Measurements from ENCODE around the gene WDR70. TPM values are rescaled to one million over a fixed set of nuclear protein-coding genes. Genes with fewer than 3 reads are reported as not detected.
A peak's percentile ranks its signal among the peaks of the same experiment; 100 is the strongest.

Gene WDR70
- total RNA-seq, 1 experiment from 2014 or later = 40.2 TPM

DNA sequence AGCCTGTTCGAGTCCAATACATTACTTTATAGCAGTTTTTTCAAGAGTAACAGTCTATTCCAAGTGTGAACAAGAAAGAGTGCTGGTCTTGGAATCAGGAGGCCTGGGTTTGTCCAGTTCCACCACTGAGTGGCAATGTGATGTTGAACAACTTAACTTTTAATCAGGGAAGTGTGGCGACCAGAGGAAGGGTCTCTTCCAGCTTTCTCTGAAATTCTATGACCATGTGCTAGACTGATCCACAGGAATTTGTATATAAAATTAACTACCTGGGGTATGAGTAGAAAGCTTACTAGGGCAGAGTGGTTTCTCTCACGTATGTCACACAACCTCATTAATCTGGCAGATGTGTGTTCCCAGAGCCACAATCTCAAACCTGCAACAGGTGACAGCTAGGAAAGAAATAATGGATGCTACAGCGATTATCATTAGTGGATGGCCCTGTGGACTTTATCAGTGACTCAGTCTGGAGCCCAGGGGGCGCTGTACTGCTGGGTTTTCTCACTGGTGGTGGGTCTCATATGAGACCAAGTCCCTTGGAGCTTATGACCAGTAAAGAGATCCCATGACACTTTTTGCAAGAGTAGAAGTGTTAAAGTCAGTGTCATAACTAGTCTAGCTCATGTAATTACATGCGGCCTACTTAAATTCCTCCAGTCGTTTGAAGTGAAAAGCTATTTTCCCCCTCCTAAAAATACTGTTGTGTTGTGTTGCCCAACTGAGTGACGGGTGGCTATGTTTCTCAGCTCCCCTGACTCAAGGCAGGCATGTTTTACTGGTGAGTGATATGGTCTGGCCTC, 344.2 kb downstream of the WDR70 start:
- Mint-ChIP-seq H3K9me3 (ENCODE audit: unreplicated experiment) (no peaks in the 10 kb centered on the region), H3K4me1 (ENCODE audit: low read depth, unreplicated experiment) (no peaks in the 10 kb centered on the region), H3K27ac (ENCODE audit: unreplicated experiment) (no peak overlapping the region), H3K27me3 (ENCODE audit: insufficient read depth, unreplicated experiment) (no peaks in the 10 kb centered on the region), H3K36me3 (ENCODE audit: insufficient read depth, unreplicated experiment) (peaks cover 7% of the 10 kb centered on the region), H3K4me3 (ENCODE audit: unreplicated experiment) (no peak overlapping the region)
- H3K36me3 ChIP-seq (ENCODE audit: control insufficient read depth, insufficient read depth, low read length) = no peaks in the 10 kb centered on the region
- no TSS peak for BruUV-seq (replicated peaks)
- H3K9me3 ChIP-seq = no peaks in the 10 kb centered on the region
- H3K4me3 ChIP-seq (ENCODE audit: low read depth, low read length) = no peak overlapping the region
- POLR2A ChIA-PET = no interaction called here
- peak; percentile 43 to 53 for DNase-seq
- CTCF ChIA-PET = interaction anchor here (0.6 kb wide), 2 partner anchors 27 to 163 kb away, joined by 3 read pairs; no protein-coding TSS in a partner anchor
- TF ChIP-seq, protein P1, sequence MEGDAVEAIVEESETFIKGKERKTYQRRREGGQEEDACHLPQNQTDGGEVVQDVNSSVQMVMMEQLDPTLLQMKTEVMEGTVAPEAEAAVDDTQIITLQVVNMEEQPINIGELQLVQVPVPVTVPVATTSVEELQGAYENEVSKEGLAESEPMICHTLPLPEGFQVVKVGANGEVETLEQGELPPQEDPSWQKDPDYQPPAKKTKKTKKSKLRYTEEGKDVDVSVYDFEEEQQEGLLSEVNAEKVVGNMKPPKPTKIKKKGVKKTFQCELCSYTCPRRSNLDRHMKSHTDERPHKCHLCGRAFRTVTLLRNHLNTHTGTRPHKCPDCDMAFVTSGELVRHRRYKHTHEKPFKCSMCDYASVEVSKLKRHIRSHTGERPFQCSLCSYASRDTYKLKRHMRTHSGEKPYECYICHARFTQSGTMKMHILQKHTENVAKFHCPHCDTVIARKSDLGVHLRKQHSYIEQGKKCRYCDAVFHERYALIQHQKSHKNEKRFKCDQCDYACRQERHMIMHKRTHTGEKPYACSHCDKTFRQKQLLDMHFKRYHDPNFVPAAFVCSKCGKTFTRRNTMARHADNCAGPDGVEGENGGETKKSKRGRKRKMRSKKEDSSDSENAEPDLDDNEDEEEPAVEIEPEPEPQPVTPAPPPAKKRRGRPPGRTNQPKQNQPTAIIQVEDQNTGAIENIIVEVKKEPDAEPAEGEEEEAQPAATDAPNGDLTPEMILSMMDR (IDR thresholded peaks at IDR 0.05; ENCODE audit: insufficient read depth in 1 of 2, low read depth in 1 of 2, low read length in 1 of 2, severe bottlenecking in 1 of 2, unreplicated experiment in 1 of 2) = peak; percentile 52 to 57
- intact Hi-C loops (cut with micrococcal nuclease; ENCODE audit: unreplicated experiment) = no loop called here
- no peaks in the 10 kb centered on the region for H3K27me3 ChIP-seq (replicated peaks; ENCODE audit: control insufficient read depth, insufficient read depth, low read length)
- no peaks in the 10 kb centered on the region for H3K4me1 ChIP-seq

DNA sequence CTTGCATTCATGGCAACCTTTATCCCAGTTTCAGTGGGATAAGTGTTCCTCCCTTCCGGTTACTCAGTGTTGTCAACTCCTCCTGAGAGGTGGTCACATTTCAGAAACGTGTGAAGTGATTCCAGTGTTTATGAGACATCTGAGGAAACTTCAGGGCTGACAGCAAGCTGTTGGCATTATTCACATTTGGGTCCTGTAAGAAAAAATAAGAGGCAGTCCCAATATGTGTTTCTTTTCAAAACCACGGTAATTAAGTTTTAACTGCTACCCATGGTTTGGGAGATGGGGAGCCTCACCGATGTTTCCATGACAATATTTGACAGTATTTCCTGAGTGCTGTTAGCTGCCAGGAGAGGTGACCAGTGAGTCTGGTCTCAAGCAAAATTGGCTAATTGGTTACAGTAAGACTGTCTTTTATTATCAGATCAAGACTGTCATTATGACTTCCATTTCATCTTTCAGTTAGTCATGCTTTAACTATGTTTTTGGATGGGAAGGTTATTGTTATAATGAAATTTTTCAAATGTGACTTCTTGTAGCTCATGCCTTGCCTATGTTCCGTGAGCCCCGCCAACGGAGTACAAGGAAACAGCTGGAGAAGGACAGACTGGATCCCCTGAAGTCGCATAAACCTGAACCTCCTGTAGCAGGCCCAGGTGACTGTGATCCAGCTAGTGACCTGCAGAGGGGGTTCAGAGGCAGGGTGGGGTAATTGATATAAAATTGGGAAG, 345.4 kb downstream of the WDR70 start:
- Mint-ChIP-seq H3K4me1 (ENCODE audit: low read depth, unreplicated experiment) (no peaks in the 10 kb centered on the region), H3K36me3 (ENCODE audit: insufficient read depth, unreplicated experiment) (peaks cover 9% of the 10 kb centered on the region), H3K27me3 (ENCODE audit: insufficient read depth, unreplicated experiment) (no peaks in the 10 kb centered on the region), H3K4me3 (ENCODE audit: unreplicated experiment) (no peak overlapping the region), H3K27ac (ENCODE audit: unreplicated experiment) (no peak overlapping the region), H3K9me3 (ENCODE audit: unreplicated experiment) (no peaks in the 10 kb centered on the region)
- Histone ChIP-seq H3K4me1 (no peaks in the 10 kb centered on the region), H3K36me3 (ENCODE audit: control insufficient read depth, insufficient read depth, low read length) (no peaks in the 10 kb centered on the region), H3K27me3 (replicated peaks; ENCODE audit: control insufficient read depth, insufficient read depth, low read length) (no peaks in the 10 kb centered on the region), H3K9me3 (no peaks in the 10 kb centered on the region), H3K4me3 (ENCODE audit: low read depth, low read length) (no peak overlapping the region)
- POLR2A ChIA-PET = no interaction called here
- CTCF ChIA-PET = interaction anchor here (0.8 kb wide), 1 partner anchor 311 kb away, joined by 3 read pairs; no protein-coding TSS in a partner anchor
- DNase-seq = no peak
- intact Hi-C loops (cut with micrococcal nuclease; ENCODE audit: unreplicated experiment) = loop anchor here (5.0 kb wide), 1 partner anchor 312 kb away; no protein-coding TSS in a partner anchor
- TF ChIP-seq, protein P1 (IDR thresholded peaks at IDR 0.05; ENCODE audit: insufficient read depth in 1 of 2, low read depth in 1 of 2, low read length in 1 of 2, severe bottlenecking in 1 of 2, unreplicated experiment in 1 of 2) = no peak
- no TSS peak for BruUV-seq (replicated peaks)

DNA sequence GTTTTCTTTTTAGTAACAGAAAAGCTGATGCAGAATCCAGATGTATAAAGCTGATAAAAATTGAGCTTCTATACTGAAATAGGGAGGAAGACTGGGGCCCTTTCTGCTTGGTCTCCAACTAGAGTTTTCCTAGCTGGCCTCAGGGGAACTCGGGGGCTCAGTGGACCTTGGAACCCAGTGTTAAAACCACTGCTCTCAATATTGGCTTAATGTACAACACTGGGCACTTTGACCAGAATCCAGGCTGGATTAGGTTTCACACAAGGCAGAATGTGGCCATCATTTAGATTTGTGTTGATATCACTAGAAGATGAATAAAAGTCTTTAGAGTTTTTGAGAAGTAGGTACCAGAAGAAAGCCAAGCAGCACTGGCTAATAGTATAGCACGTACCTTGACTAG, 346.1 kb downstream of the WDR70 start:
- H3K4me3 Mint-ChIP-seq (ENCODE audit: unreplicated experiment) = no peak overlapping the region
- TF ChIP-seq, protein P1 (IDR thresholded peaks at IDR 0.05; ENCODE audit: insufficient read depth in 1 of 2, low read depth in 1 of 2, low read length in 1 of 2, severe bottlenecking in 1 of 2, unreplicated experiment in 1 of 2) = no peak
- H3K27ac Mint-ChIP-seq (ENCODE audit: unreplicated experiment) = no peak overlapping the region
- no TSS peak for BruUV-seq (replicated peaks)
- H3K36me3 Mint-ChIP-seq (ENCODE audit: insufficient read depth, unreplicated experiment) = peaks cover 9% of the 10 kb centered on the region
- intact Hi-C loops (cut with micrococcal nuclease; ENCODE audit: unreplicated experiment) = loop anchor here (5.0 kb wide), 1 partner anchor 313 kb away; no protein-coding TSS in a partner anchor
- Histone ChIP-seq H3K36me3 (ENCODE audit: control insufficient read depth, insufficient read depth, low read length) (no peaks in the 10 kb centered on the region), H3K4me3 (ENCODE audit: low read depth, low read length) (no peak overlapping the region), H3K4me1 (no peaks in the 10 kb centered on the region), H3K27me3 (replicated peaks; ENCODE audit: control insufficient read depth, insufficient read depth, low read length) (no peaks in the 10 kb centered on the region), H3K9me3 (no peaks in the 10 kb centered on the region)
- POLR2A ChIA-PET = no interaction called here
- H3K9me3 Mint-ChIP-seq (ENCODE audit: unreplicated experiment) = no peaks in the 10 kb centered on the region
- no peaks in the 10 kb centered on the region for H3K27me3 Mint-ChIP-seq (ENCODE audit: insufficient read depth, unreplicated experiment)
- CTCF ChIA-PET = interaction anchor here (0.8 kb wide), 1 partner anchor 312 kb away, joined by 3 read pairs; no protein-coding TSS in a partner anchor
- DNase-seq = no peak
- no peaks in the 10 kb centered on the region for H3K4me1 Mint-ChIP-seq (ENCODE audit: low read depth, unreplicated experiment)
